Measurements from ENCODE around the gene DCC.

GRCh38 chr18:52813635-52814416 is 473.8 kb downstream of the DCC start:
- TF ChIP-seq CTCF (IDR thresholded peaks at IDR 0.05), result no peak
- no peak for TF ChIP-seq POLR2A (IDR thresholded peaks at IDR 0.05)

All from testis (tissue), 2 donors.